ENCODE measurements around the gene CDT1.

- TF ChIP-seq POLR2AphosphoS5 (IDR thresholded peaks at IDR 0.05): no peak
- TF ChIP-seq, protein P1, sequence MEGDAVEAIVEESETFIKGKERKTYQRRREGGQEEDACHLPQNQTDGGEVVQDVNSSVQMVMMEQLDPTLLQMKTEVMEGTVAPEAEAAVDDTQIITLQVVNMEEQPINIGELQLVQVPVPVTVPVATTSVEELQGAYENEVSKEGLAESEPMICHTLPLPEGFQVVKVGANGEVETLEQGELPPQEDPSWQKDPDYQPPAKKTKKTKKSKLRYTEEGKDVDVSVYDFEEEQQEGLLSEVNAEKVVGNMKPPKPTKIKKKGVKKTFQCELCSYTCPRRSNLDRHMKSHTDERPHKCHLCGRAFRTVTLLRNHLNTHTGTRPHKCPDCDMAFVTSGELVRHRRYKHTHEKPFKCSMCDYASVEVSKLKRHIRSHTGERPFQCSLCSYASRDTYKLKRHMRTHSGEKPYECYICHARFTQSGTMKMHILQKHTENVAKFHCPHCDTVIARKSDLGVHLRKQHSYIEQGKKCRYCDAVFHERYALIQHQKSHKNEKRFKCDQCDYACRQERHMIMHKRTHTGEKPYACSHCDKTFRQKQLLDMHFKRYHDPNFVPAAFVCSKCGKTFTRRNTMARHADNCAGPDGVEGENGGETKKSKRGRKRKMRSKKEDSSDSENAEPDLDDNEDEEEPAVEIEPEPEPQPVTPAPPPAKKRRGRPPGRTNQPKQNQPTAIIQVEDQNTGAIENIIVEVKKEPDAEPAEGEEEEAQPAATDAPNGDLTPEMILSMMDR (IDR thresholded peaks at IDR 0.05): no peak
- no peak for TF ChIP-seq EP300 (IDR thresholded peaks at IDR 0.05)
Observed at GRCh38 chr16:88828711-88829110, 25.1 kb downstream of the CDT1 start.
